A673 (cell line): ENCODE measurements around the gene ALDH7A1.

Experiments
- CTCF ChIP-seq: fragments of 300-800, 200-600 bp; sonication (generic); conservative IDR thresholded peaks from 2 replicates; pipeline ENCODE4 v1.5.1; 2017; ENCODE audit warnings: low read depth, mild to moderate bottlenecking, antibody characterized with exemption, low read length, moderate library complexity, mixed read lengths
- EZH2 ChIP-seq: fragments of 200-600 bp; sonication (generic); IDR thresholded peaks from 2 replicates; pipeline ENCODE4 v1.6.1; 2017; ENCODE audit warnings: borderline replicate concordance, low read depth, mild to moderate bottlenecking, mixed read lengths, antibody characterized with exemption, low read length; ENCODE audit not compliant: poor library complexity, severe bottlenecking

DNA sequence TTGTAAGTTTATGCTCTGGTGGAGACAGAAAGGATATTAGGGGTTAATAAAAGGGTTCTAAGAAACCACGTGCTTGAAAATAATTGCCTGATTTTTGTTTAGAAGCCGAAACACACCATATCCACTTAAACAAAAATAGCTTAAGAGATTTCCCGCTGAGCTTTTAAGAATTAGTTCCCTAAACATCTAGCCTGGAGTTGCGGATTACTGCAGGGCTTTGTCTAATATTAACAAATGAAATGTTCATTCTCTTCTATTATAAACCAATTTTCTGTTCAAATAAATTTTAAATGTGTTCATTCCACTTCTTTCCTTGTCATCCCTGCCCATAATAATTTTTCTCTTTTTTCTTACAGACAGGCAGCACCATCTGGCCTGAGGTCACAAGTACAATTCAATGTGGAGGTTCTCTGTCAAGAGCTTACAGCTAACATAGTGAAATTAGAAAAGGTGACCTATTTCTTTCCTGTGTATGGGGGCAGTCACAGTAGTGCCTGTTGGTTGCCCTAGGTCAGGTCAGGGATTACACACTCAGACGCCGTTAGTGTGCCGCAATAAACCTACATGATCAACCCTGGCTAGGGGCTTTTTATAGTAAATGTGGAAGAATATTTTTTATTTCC lies 106.5 kb downstream of the ALDH7A1 start:
- no peak for TF ChIP-seq CTCF
- no peak for TF ChIP-seq EZH2
